Adrenal gland (tissue), 12 donors: ENCODE measurements around the gene FAM170B. TPM values are rescaled to one million over a fixed set of nuclear protein-coding genes. Genes with fewer than 3 reads are reported as not detected.
A peak's percentile ranks its signal among the peaks of the same experiment; 100 is the strongest.

Experiments
- DNase-seq, 7 donors: peaks; one replicate each; pipeline ENCODE4 v3.0.0-alpha.2; 2019 to 2020
- H3K27ac ChIP-seq, 5 donors: fragments of 200-600 bp; sonication (generic) in 4 of 5; 1 replicate in 3 of 5; 2 replicates in 2 of 5; pipeline versions ENCODE4 v1.5.1 to v1.8.0; 2016 to 2020; ENCODE audit warnings: mild to moderate bottlenecking in 1 of 5
- H3K27me3 ChIP-seq: fragments of 200-600 bp; 2 replicates; pipeline ENCODE4 v1.8.0; 2021
- H3K36me3 ChIP-seq, 2 donors: fragments of 200-600 bp; replicated peaks in 1 of 2; 1 replicate in 1 of 2; 2 replicates in 1 of 2; pipeline versions ENCODE4 v1.5.1 to v1.8.0; 2018 to 2022
- H3K4me1 ChIP-seq, 2 donors: fragments of 200-600 bp; replicated peaks in 1 of 2; 1 replicate in 1 of 2; 2 replicates in 1 of 2; pipeline versions ENCODE4 v1.5.1 to v1.8.0; 2018 to 2021
- H3K4me3 ChIP-seq, 4 donors: fragments of 200-600 bp; sonication (generic) in 3 of 4; one replicate each; pipeline ENCODE4 v1.5.1; 2016 to 2018
- H3K9me3 ChIP-seq, 3 donors: fragments of 200-600 bp; sonication (generic) in 1 of 3; replicated peaks in 1 of 3; 1 replicate in 2 of 3; 2 replicates in 1 of 3; pipeline versions ENCODE4 v1.5.1 to v1.8.0; 2016 to 2021
- POLR2A ChIP-seq, 2 donors: fragments of 450-650 bp; IDR thresholded peaks; one replicate each; pipeline ENCODE4 v1.6.1; 2017; ENCODE audit warnings: antibody characterized with exemption in 2 of 2, mild to moderate bottlenecking in 2 of 2, moderate library complexity in 1 of 2
- WGBS, 4 donors: extraction: QIAGEN DNeasy Blood & Tissue Kit in 2 of 4; methylation state at CpG; one replicate each; pipeline versions ENCODE4 v1.1.5 to v1.1.7; 2013 to 2017; 5-methylcytosine and 5-hydroxymethylcytosine counted together
- intact Hi-C, 2 donors: fragments of 100-400 bp; cut with DNase I; formaldehyde crosslinking; loops; one replicate each; pipeline versions ENCODE4 v1.14.1 to v1.15.0; 2022 to 2023
- polyA plus RNA-seq, 3 donors: library from polyadenylated mRNA; stranded (reverse); fragments of 200-250 nt in 2 of 3; fragments of 350-450 nt in 1 of 3; fragmentation: Illumina TruSeq in 1 of 3; extraction: RNeasy Lipid Tissue Mini Kit (QIAGEN cat#74804) in 1 of 3; gene quantifications; one replicate each; pipeline ENCODE4 v1.2.3, GENCODE V29; 2013 to 2014
- total RNA-seq, 9 donors: library from RNA; depleted of rRNA in 4 of 9; stranded (reverse); fragments of >200 nt in 4 of 9; fragments of 120-200 nt in 1 of 9; fragmentation: NEBNext Ultra II Directional in 1 of 9; extraction: Animal tissue kit (Norgen Biotek cat#: 25700) in 1 of 9; gene quantifications; one replicate each; pipeline versions ENCODE4 v1.1.0 to v1.2.4, GENCODE V29; 2013 to 2023
- TF ChIP-seq, protein P1 (sequence below), 6 experiments: fragments of 450-650 bp in 4 of 6; fragments of 200-600 bp in 2 of 6; sonication (generic) in 1 of 6; IDR thresholded peaks; 1 replicate in 5 of 6; 2 replicates in 1 of 6; pipeline versions ENCODE4 v1.5.1 to v1.8.0; 2016 to 2021; ENCODE audit warnings: antibody characterized with exemption in 6 of 6, mild to moderate bottlenecking in 2 of 6, moderate library complexity in 1 of 6
- donor health status: healthy with polysubstance abuse.
- donor health status: Bipolar disorder and iron deficiency.
- donor health status: DM: yes; HTN: yes; CAD: no.
- donor health status: DM: no; HTN: no; CAD: no.
- donor health status: DM: no; HTN: no; CAD: no.
- donor health status: DM: yes; HTN: yes; CAD: no.

The FAM170B gene
- total and polyA plus RNA-seq, 12 donors, result not detected

DNA sequence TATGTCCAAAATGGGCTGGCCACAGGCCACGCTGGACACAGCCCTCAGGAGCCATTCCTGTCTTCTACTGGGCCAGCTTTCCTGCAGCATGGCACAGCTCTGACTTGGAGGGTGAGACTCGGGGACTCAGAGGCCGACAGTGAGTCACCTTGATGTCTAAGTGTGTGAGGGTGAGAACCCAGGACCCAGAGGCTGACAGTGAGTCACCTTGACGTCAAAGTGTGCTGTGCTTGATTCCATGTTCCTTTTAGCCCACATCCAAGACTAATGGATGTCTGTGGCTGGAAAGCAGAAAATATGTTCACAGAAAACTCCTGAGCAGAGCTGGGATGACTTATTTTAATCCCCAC, 6.0 kb upstream of the FAM170B start:
- Histone ChIP-seq H3K4me1 (peaks cover 5 to 6% of the 10 kb centered on the region in 2 donors), H3K27me3 (no peaks in the 10 kb centered on the region), H3K27ac (peak overlapping the region in 2 of 5 donors; percentile 69 to 70), H3K9me3 (no peaks in the 10 kb centered on the region), H3K36me3 (no peaks in the 10 kb centered on the region), H3K4me3 (no peak overlapping the region)
- intact Hi-C loops, result no loop called here
- TF ChIP-seq, protein P1, sequence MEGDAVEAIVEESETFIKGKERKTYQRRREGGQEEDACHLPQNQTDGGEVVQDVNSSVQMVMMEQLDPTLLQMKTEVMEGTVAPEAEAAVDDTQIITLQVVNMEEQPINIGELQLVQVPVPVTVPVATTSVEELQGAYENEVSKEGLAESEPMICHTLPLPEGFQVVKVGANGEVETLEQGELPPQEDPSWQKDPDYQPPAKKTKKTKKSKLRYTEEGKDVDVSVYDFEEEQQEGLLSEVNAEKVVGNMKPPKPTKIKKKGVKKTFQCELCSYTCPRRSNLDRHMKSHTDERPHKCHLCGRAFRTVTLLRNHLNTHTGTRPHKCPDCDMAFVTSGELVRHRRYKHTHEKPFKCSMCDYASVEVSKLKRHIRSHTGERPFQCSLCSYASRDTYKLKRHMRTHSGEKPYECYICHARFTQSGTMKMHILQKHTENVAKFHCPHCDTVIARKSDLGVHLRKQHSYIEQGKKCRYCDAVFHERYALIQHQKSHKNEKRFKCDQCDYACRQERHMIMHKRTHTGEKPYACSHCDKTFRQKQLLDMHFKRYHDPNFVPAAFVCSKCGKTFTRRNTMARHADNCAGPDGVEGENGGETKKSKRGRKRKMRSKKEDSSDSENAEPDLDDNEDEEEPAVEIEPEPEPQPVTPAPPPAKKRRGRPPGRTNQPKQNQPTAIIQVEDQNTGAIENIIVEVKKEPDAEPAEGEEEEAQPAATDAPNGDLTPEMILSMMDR (IDR thresholded peaks at IDR 0.05), result no peak
- no peak for TF ChIP-seq POLR2A (IDR thresholded peaks at IDR 0.05)
- peak; percentile 41 to 84 (median 74) for DNase-seq
- 46 to 90% (median 52%) methylated on average over 2 to 4 of the region's 4 CpGs for WGBS, 4 donors

DNA sequence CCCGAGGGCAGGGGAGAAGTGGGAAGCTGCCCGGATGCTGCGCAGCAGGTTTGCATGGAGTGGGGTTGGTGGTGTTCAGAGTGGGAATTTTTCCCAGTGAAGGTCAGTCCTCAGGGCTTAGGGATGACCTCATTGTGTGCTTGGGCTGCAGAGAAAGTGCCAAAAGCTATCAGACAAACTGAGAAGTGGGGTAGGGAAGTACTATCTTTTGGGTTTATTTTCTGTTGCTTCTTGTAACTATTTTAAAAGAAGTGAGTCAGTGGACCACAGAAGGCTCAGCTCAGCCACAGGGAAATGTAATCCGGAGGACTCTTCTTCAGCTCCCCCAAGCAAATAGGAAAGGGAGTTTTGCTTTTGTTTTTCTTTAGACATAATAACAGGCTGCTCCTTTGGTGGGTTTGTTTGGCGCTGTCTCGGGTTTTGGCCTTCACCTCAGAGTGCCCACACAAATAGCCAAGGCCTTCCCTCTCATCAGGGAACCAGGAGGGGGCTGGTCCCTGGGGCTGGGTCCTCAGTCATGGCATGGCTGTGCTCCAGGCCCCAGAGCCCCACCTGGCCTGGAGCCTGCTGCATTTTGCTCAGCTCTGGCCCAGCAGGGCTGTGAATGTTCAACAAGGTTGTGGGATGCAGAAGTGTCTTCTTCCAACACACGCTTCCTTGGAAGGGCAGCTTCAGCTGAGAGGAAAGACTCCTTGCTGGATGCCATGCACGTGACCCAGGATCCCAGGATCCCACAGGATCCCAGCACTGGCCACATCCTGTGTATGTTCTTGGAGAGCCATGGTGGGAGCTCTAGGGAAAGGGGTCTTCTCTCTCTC, 5.4 kb upstream of the FAM170B start:
- Histone ChIP-seq H3K9me3 (no peaks in the 10 kb centered on the region), H3K27me3 (no peaks in the 10 kb centered on the region), H3K4me1 (peaks cover 5 to 6% of the 10 kb centered on the region in 2 donors), H3K4me3 (no peak overlapping the region), H3K36me3 (no peaks in the 10 kb centered on the region), H3K27ac (peak overlapping the region in 2 of 5 donors; percentile 69 to 70)
- TF ChIP-seq, protein P1 (IDR thresholded peaks at IDR 0.05), result no peak
- no peak for TF ChIP-seq POLR2A (IDR thresholded peaks at IDR 0.05)
- peak in 2 of 7 donors; percentile 15 to 33 for DNase-seq
- WGBS, 4 donors, result 61 to 77% (median 65%) methylated on average over 7 to 8 of the region's 8 CpGs
- intact Hi-C loops, result no loop called here

DNA sequence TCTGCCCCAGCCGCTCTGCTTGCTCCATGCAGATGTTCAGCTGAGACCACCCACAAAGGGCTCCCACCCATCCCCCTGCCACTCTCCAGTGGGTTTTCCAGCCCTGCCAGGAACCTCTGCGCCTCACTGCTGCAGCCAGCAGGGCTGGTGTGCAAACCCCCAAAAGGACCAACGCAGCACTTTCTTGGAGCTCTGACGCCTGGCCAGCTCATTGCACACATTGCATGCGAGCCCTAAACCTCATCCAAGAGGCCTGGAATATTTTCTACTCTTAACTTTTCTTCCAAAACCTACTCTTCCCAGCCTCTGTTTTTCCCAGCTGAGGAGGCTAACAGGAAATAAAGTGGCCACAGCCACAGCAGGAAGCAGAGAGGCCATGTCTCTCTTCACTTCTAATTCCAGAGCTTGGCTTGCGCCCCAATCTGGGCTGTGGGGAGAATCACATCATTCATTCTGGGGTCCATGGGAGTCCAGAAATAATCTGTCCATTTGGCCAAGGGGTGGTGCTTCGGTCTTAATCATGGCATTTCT, 4.6 kb upstream of the FAM170B start:
- Histone ChIP-seq H3K4me3 (no peak overlapping the region), H3K27me3 (no peaks in the 10 kb centered on the region), H3K27ac (peak overlapping the region in 1 of 5 donors; percentile 70), H3K4me1 (peaks cover 5 to 6% of the 10 kb centered on the region in 2 donors), H3K9me3 (no peaks in the 10 kb centered on the region), H3K36me3 (no peaks in the 10 kb centered on the region)
- 85 to 94% (median 90%) methylated on average over 5 to 7 of the region's 7 CpGs for WGBS, 4 donors
- TF ChIP-seq, protein P1 (IDR thresholded peaks at IDR 0.05), result no peak
- TF ChIP-seq POLR2A (IDR thresholded peaks at IDR 0.05), result no peak
- no peak for DNase-seq
- intact Hi-C loops, result no loop called here

DNA sequence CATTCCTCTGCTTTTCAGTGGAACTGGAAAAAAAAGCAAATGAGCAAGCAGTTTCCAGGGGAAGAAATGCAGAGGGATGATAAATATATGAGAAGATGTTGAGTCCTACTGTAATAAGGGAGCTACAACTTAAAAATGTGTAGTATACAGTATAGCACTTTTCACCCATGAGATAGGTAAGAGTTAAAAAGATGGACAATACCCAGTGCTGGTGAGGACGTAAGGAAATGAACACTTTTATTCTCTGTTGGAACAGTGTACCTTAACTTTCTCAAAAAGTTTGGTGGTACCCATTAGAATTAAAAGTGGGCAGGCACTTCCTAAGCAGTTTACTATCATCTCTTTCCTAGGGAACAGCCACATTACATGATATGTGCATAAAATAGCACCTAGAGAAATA, 2.7 kb upstream of the FAM170B start:
- DNase-seq, result no peak
- no peaks in the 10 kb centered on the region for H3K36me3 ChIP-seq
- H3K4me3 ChIP-seq, result no peak overlapping the region
- intact Hi-C loops, result no loop called here
- peaks cover 5 to 6% of the 10 kb centered on the region in 2 donors for H3K4me1 ChIP-seq
- no peaks in the 10 kb centered on the region for H3K9me3 ChIP-seq
- H3K27ac ChIP-seq, result no peak overlapping the region
- WGBS, 4 donors, result 49 to 75% (median 66%) methylated on average over 1 of the region's 1 CpG
- H3K27me3 ChIP-seq, result no peaks in the 10 kb centered on the region
- no peak for TF ChIP-seq POLR2A (IDR thresholded peaks at IDR 0.05)
- TF ChIP-seq, protein P1 (IDR thresholded peaks at IDR 0.05), result no peak
